ENCODE results near the gene SLC39A11.

DNA sequence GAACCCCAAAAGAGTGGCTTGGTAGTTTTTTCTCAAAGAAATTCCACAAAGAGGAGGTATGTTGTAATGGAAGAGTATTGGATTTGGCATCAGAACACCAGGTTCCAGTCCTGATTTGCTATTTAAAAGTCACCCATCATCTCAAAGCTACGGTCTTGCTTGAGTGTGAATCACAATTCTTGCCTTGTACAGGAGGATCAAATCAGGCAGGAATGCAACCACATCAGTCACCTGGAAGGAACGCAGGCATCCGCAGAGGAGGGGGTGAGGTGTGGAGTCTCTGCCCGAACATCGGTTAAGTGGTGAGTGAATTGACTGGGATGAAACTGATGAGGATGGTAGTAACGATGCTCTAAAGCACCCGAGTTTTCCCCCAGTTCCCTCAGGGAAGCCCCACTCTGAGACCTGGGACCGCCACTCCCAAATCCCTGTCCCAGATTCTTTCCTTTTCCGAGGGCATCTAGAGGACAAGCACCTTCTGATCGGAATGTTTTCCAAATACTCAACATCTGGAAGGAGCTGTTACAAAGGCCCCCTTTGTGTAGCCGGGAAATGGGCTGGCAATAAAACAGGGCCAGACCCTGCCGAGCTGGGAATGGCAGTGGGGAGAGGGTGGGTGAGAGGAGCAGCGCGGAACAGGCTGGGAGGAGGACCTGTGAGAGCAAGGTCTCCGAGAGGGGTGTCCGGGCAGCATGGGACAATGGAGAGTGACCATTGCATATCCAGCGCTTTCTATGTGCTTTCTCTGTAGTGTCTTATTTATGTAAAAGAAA, 469.6 kb downstream of the SLC39A11 start:
- TF ChIP-seq, protein P1, sequence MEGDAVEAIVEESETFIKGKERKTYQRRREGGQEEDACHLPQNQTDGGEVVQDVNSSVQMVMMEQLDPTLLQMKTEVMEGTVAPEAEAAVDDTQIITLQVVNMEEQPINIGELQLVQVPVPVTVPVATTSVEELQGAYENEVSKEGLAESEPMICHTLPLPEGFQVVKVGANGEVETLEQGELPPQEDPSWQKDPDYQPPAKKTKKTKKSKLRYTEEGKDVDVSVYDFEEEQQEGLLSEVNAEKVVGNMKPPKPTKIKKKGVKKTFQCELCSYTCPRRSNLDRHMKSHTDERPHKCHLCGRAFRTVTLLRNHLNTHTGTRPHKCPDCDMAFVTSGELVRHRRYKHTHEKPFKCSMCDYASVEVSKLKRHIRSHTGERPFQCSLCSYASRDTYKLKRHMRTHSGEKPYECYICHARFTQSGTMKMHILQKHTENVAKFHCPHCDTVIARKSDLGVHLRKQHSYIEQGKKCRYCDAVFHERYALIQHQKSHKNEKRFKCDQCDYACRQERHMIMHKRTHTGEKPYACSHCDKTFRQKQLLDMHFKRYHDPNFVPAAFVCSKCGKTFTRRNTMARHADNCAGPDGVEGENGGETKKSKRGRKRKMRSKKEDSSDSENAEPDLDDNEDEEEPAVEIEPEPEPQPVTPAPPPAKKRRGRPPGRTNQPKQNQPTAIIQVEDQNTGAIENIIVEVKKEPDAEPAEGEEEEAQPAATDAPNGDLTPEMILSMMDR (conservative IDR thresholded peaks at IDR 0.05 in 1 of 2, IDR thresholded peaks at IDR 0.05 in 1 of 2; ENCODE audit: extremely low read depth in 1 of 2, insufficient read depth in 1 of 2, low read depth in 1 of 2, low read length in 2 of 2): no peak
- no peak for TF ChIP-seq EZH2 (IDR thresholded peaks at IDR 0.05; ENCODE audit: borderline replicate concordance, low read length)
